Spleen (tissue), 11 donors: ENCODE measurements around the gene FBH1. TPM values are rescaled to one million over a fixed set of nuclear protein-coding genes. Genes with fewer than 3 reads are reported as not detected.
A peak's percentile ranks its signal among the peaks of the same experiment; 100 is the strongest.

Source experiments
- DNase-seq: peaks from one replicate; pipeline ENCODE4 v3.0.0-alpha.2; 2020
- H3K27ac ChIP-seq, 8 donors: fragments of 200-600 bp; sonication (generic) in 7 of 8; 1 replicate in 4 of 8; 2 replicates in 4 of 8; pipeline versions ENCODE4 v1.5.0 to v1.8.0; 2016 to 2021; ENCODE audit warnings: inconsistent platforms in 4 of 8, mild to moderate bottlenecking in 4 of 8, moderate library complexity in 1 of 8
- H3K27me3 ChIP-seq, 7 donors: fragments of 200-600 bp; sonication (generic) in 6 of 7; replicated peaks in 1 of 7; 1 replicate in 4 of 7; 2 replicates in 3 of 7; pipeline versions ENCODE4 v1.5.0 to v1.8.0; 2016 to 2021; ENCODE audit warnings: inconsistent platforms in 3 of 7, mild to moderate bottlenecking in 1 of 7
- H3K36me3 ChIP-seq, 6 donors: fragments of 200-600 bp; sonication (generic) in 5 of 6; 1 replicate in 4 of 6; 2 replicates in 2 of 6; pipeline versions ENCODE4 v1.5.0 to v1.8.0; 2016 to 2021; ENCODE audit warnings: inconsistent platforms in 2 of 6
- H3K4me1 ChIP-seq, 6 donors: fragments of 200-600 bp; sonication (generic) in 5 of 6; 1 replicate in 3 of 6; 2 replicates in 3 of 6; pipeline versions ENCODE4 v1.5.0 to v1.8.0; 2016 to 2021; ENCODE audit warnings: inconsistent platforms in 3 of 6
- H3K4me3 ChIP-seq, 8 donors: fragments of 200-600 bp; sonication (generic) in 7 of 8; 1 replicate in 4 of 8; 2 replicates in 4 of 8; pipeline versions ENCODE4 v1.5.0 to v1.8.0; 2016 to 2021; ENCODE audit warnings: inconsistent platforms in 4 of 8, mild to moderate bottlenecking in 4 of 8, moderate library complexity in 2 of 8
- H3K9me3 ChIP-seq, 8 donors: fragments of 200-600 bp; sonication (generic) in 7 of 8; 1 replicate in 4 of 8; 2 replicates in 4 of 8; pipeline versions ENCODE4 v1.5.0 to v1.8.0; 2016 to 2021; ENCODE audit warnings: inconsistent platforms in 4 of 8
- CTCF ChIP-seq, 11 experiments: fragments of 200-600 bp in 7 of 11; fragments of 450-650 bp in 4 of 11; sonication (generic) in 4 of 11; IDR thresholded peaks in 8 of 11; conservative IDR thresholded peaks in 3 of 11; 1 replicate in 7 of 11; 2 replicates in 4 of 11; pipeline versions ENCODE4 v1.4.0 to v1.8.0; 2016 to 2021; ENCODE audit warnings: antibody characterized with exemption in 11 of 11, inconsistent platforms in 4 of 11, mild to moderate bottlenecking in 1 of 11
- POLR2A ChIP-seq, 3 donors: fragments of 450-650 bp; IDR thresholded peaks; one replicate each; pipeline ENCODE4 v1.5.1; 2017; ENCODE audit warnings: antibody characterized with exemption in 3 of 3, mild to moderate bottlenecking in 1 of 3
- POLR2AphosphoS5 ChIP-seq, 3 donors: sonication (generic); formaldehyde crosslinking; IDR thresholded peaks; one replicate each; pipeline ENCODE4 v1.5.1; 2017; ENCODE audit warnings: antibody characterized with exemption in 3 of 3
- WGBS, 5 donors: extraction: QIAGEN DNeasy Blood & Tissue Kit in 3 of 5; methylation state at CpG; one replicate each; pipeline versions ENCODE4 v1.1.5 to v1.1.7; 2013 to 2018; 5-methylcytosine and 5-hydroxymethylcytosine counted together
- intact Hi-C: fragments of 100-400 bp; cut with DNase I; formaldehyde crosslinking; loops from one replicate; pipeline ENCODE4 v1.15.0; 2023; ENCODE audit warnings: low total_unique reads
- polyA plus RNA-seq, 3 donors: library from polyadenylated mRNA; stranded (reverse); fragments of 200-250 nt; gene quantifications; one replicate each; pipeline ENCODE4 v1.2.1, GENCODE V29; 2013
- total RNA-seq, 7 donors: library from RNA; depleted of rRNA in 3 of 7; stranded (reverse); fragments of >200 nt in 3 of 7; fragmentation: NEBNext Ultra II Directional in 4 of 7; extraction: Animal tissue kit (Norgen Biotek cat#: 25700) in 4 of 7; gene quantifications; one replicate each; pipeline versions ENCODE4 v1.1.0 to v1.2.1, GENCODE V29; 2016 to 2021
- donor health status: healthy with polysubstance abuse.
- donor health status: DM: no; HTN: no; CAD: no; lungs with moderate emphysema.
- donor health status: DM: no; HTN: no; CAD: no.
- donor health status: Bipolar disorder and iron deficiency.
- donor health status: healthy.
- donor health status: DM: no; HTN: no; CAD: no.
- donor health status: DM: yes; HTN: yes; CAD: no.

FBH1 gene
- total and polyA plus RNA-seq, 10 donors, result 33.4 to 118 (median 103) TPM

- H3K36me3 ChIP-seq, result peaks cover 0 to 8% (median 0%) of the 10 kb centered on the region in 6 donors
- H3K27me3 ChIP-seq, result no peaks in the 10 kb centered on the region
- no peak overlapping the region for H3K4me3 ChIP-seq
- H3K4me1 ChIP-seq, result peaks cover 23 to 71% (median 53%) of the 10 kb centered on the region in 6 donors
- WGBS, 5 donors, result 71 to 96% (median 91%) methylated on average over 4 of the region's 4 CpGs
- no peak for DNase-seq
- TF ChIP-seq POLR2A (IDR thresholded peaks at IDR 0.05) (no peak), CTCF (IDR thresholded peaks at IDR 0.05 in 8 of 11, conservative IDR thresholded peaks at IDR 0.05 in 3 of 11) (no peak), POLR2AphosphoS5 (IDR thresholded peaks at IDR 0.05) (no peak)
- no peaks in the 10 kb centered on the region for H3K9me3 ChIP-seq
- intact Hi-C loops, result loop anchor here (10.0 kb wide), 1 partner anchor 78 kb away; the partner anchor contains the start of gene FBH1
- peak overlapping the region in 3 of 8 donors; percentile 0 to 62 (median 3) for H3K27ac ChIP-seq
Measured at GRCh38 chr10:5973069-5973468, 83.0 kb downstream of the FBH1 start.

- Histone ChIP-seq H3K4me1 (peaks cover 32 to 71% (median 57%) of the 10 kb centered on the region in 6 donors), H3K9me3 (no peaks in the 10 kb centered on the region), H3K27me3 (no peaks in the 10 kb centered on the region), H3K36me3 (no peaks in the 10 kb centered on the region), H3K27ac (peak overlapping the region; percentile 86 to 99 (median 97)), H3K4me3 (peak overlapping the region; percentile 79 to 100 (median 96))
- DNase-seq, result no peak
- 53 to 62% (median 57%) methylated on average over 20 of the region's 20 CpGs for WGBS, 5 donors
- no peak for TF ChIP-seq CTCF (IDR thresholded peaks at IDR 0.05 in 8 of 11, conservative IDR thresholded peaks at IDR 0.05 in 3 of 11)
- TF ChIP-seq POLR2AphosphoS5 (IDR thresholded peaks at IDR 0.05), result peak in 2 of 3 donors; percentile 17 to 66
- TF ChIP-seq POLR2A (IDR thresholded peaks at IDR 0.05), result peak in 1 of 3 donors; percentile 30
- intact Hi-C loops, result loop anchor here (10.0 kb wide), 1 partner anchor 81 kb away; the partner anchor contains the start of gene FBH1
Measured at GRCh38 chr10:5975641-5976473, 85.8 kb downstream of the FBH1 start.

GRCh38 chr10:5976512-5977470 is 86.7 kb downstream of the FBH1 start:
- H3K27me3 ChIP-seq, result no peaks in the 10 kb centered on the region
- H3K36me3 ChIP-seq, result no peaks in the 10 kb centered on the region
- 1% methylated on average over 35 to 82 of the region's 82 CpGs for WGBS, 5 donors
- H3K9me3 ChIP-seq, result no peaks in the 10 kb centered on the region
- H3K4me1 ChIP-seq, result peaks cover 24 to 61% (median 48%) of the 10 kb centered on the region in 6 donors
- DNase-seq, result peak; percentile 89
- peak in 1 of 11 experiments; percentile 22 for TF ChIP-seq CTCF (IDR thresholded peaks at IDR 0.05 in 8 of 11, conservative IDR thresholded peaks at IDR 0.05 in 3 of 11)
- TF ChIP-seq POLR2AphosphoS5 (IDR thresholded peaks at IDR 0.05), result no peak
- TF ChIP-seq POLR2A (IDR thresholded peaks at IDR 0.05), result no peak
- H3K4me3 ChIP-seq, result peak overlapping the region; percentile 79 to 100 (median 96)
- intact Hi-C loops, result loop anchor here (10.0 kb wide), 1 partner anchor 82 kb away; the partner anchor contains the start of gene FBH1
- peak overlapping the region; percentile 86 to 99 (median 97) for H3K27ac ChIP-seq
